ENCODE results near the gene FGF6.

The FGF6 gene

GRCh38 chr12:4416276-4416675, 29.3 kb downstream of the FGF6 start:
- Histone ChIP-seq H3K27ac (ENCODE audit: low read length) (no peak overlapping the region), H3K4me3 (ENCODE audit: low read length) (no peak overlapping the region), H3K79me2 (ENCODE audit: low read length) (no peaks in the 10 kb centered on the region), H3F3A (ENCODE audit: insufficient read depth, low read length) (no peaks in the 10 kb centered on the region), H3K9ac (ENCODE audit: low read length) (no peak overlapping the region), H3K4me2 (ENCODE audit: low read depth, low read length) (no peak overlapping the region), H3K9me3 (replicated peaks; ENCODE audit: insufficient read depth, low read length) (no peaks in the 10 kb centered on the region), H4K20me1 (ENCODE audit: insufficient read depth, low read length) (no peaks in the 10 kb centered on the region), H3K27me3 (replicated peaks; ENCODE audit: insufficient read depth, low read length) (0 out of 2 replicates have a peak, but pooled peaks cover 3% of the 10 kb centered on the region), H3K36me3 (replicated peaks; ENCODE audit: insufficient read depth, low read length) (no peaks in the 10 kb centered on the region), H3K9me2 (replicated peaks; ENCODE audit: insufficient read depth, low read length) (no peaks in the 10 kb centered on the region), H2AFZ (ENCODE audit: low read length) (no peak overlapping the region), H3K4me1 (ENCODE audit: low read length) (no peaks in the 10 kb centered on the region)
- no peak for TF ChIP-seq EZH2phosphoT487 (IDR thresholded peaks at IDR 0.05; ENCODE audit: low read length)
- no peak for TF ChIP-seq EZH2 (optimal IDR thresholded peaks at IDR 0.05; ENCODE audit: low read depth, low read length)
- no peak for TF ChIP-seq CTCF (IDR thresholded peaks at IDR 0.05; ENCODE audit: low read length)
- no peak for DNase-seq

GRCh38 chr12:4412465-4412864, 33.1 kb downstream of the FGF6 start:
- Histone ChIP-seq H3K9ac (ENCODE audit: low read length) (no peak overlapping the region), H3K27me3 (replicated peaks; ENCODE audit: insufficient read depth, low read length) (0 out of 2 replicates have a peak, but pooled peaks cover 3% of the 10 kb centered on the region), H3K4me1 (ENCODE audit: low read length) (no peaks in the 10 kb centered on the region), H3K9me2 (replicated peaks; ENCODE audit: insufficient read depth, low read length) (no peaks in the 10 kb centered on the region), H3K27ac (ENCODE audit: low read length) (no peak overlapping the region), H3K4me3 (ENCODE audit: low read length) (no peak overlapping the region), H3K36me3 (replicated peaks; ENCODE audit: insufficient read depth, low read length) (no peaks in the 10 kb centered on the region), H3K4me2 (ENCODE audit: low read depth, low read length) (no peak overlapping the region), H3K79me2 (ENCODE audit: low read length) (no peaks in the 10 kb centered on the region), H3K9me3 (replicated peaks; ENCODE audit: insufficient read depth, low read length) (no peaks in the 10 kb centered on the region), H2AFZ (ENCODE audit: low read length) (no peak overlapping the region), H3F3A (ENCODE audit: insufficient read depth, low read length) (no peaks in the 10 kb centered on the region), H4K20me1 (ENCODE audit: insufficient read depth, low read length) (no peaks in the 10 kb centered on the region)
- TF ChIP-seq EZH2phosphoT487 (IDR thresholded peaks at IDR 0.05; ENCODE audit: low read length) (no peak), EZH2 (optimal IDR thresholded peaks at IDR 0.05; ENCODE audit: low read depth, low read length) (no peak), CTCF (IDR thresholded peaks at IDR 0.05; ENCODE audit: low read length) (no peak)
- no peak for DNase-seq

GRCh38 chr12:4412056-4412455, 33.6 kb downstream of the FGF6 start:
- H4K20me1 ChIP-seq (ENCODE audit: insufficient read depth, low read length): no peaks in the 10 kb centered on the region
- H3K9ac ChIP-seq (ENCODE audit: low read length): no peak overlapping the region
- H3F3A ChIP-seq (ENCODE audit: insufficient read depth, low read length): no peaks in the 10 kb centered on the region
- 0 out of 2 replicates have a peak, but pooled peaks cover 3% of the 10 kb centered on the region for H3K27me3 ChIP-seq (replicated peaks; ENCODE audit: insufficient read depth, low read length)
- H3K36me3 ChIP-seq (replicated peaks; ENCODE audit: insufficient read depth, low read length): no peaks in the 10 kb centered on the region
- H3K4me2 ChIP-seq (ENCODE audit: low read depth, low read length): no peak overlapping the region
- no peak overlapping the region for H2AFZ ChIP-seq (ENCODE audit: low read length)
- H3K27ac ChIP-seq (ENCODE audit: low read length): no peak overlapping the region
- TF ChIP-seq EZH2 (optimal IDR thresholded peaks at IDR 0.05; ENCODE audit: low read depth, low read length) (no peak), EZH2phosphoT487 (IDR thresholded peaks at IDR 0.05; ENCODE audit: low read length) (no peak), CTCF (IDR thresholded peaks at IDR 0.05; ENCODE audit: low read length) (no peak)
- no peaks in the 10 kb centered on the region for H3K4me1 ChIP-seq (ENCODE audit: low read length)
- no peaks in the 10 kb centered on the region for H3K9me3 ChIP-seq (replicated peaks; ENCODE audit: insufficient read depth, low read length)
- no peaks in the 10 kb centered on the region for H3K9me2 ChIP-seq (replicated peaks; ENCODE audit: insufficient read depth, low read length)
- DNase-seq: no peak
- H3K4me3 ChIP-seq (ENCODE audit: low read length): no peak overlapping the region
- H3K79me2 ChIP-seq (ENCODE audit: low read length): no peaks in the 10 kb centered on the region

Measured in MM.1S (cell line).